Measurements from ENCODE around the gene SKAP1.

DNA sequence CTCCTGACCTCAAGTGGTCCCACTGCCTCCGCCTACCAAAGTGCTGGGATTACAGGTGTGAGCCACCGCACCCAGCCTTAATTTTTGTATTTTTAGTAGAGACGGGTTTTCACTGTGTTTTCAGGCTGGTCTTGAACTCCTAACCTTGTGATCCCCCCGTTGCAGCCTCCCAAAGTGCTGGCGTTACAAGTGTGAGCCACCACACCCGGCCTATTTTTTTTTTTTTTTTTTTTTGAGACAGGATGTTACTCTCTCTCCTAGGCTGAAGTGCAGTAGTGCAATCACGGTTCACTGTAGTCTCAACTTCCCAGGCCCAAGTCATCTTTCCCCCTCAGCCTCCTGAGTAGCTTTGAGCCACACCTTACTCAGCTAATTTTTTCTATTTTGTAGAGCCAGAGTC lies 325.6 kb downstream of the SKAP1 start:
- no peak for TF ChIP-seq POLR2AphosphoS5 (IDR thresholded peaks at IDR 0.05; ENCODE audit: low read depth, low read length)
- TF ChIP-seq TAF1 (IDR thresholded peaks at IDR 0.05; ENCODE audit: low read depth, low read length) = no peak
- TF ChIP-seq POLR2A (IDR thresholded peaks at IDR 0.05; ENCODE audit: low read depth, low read length) = no peak
- TF ChIP-seq SPI1 (IDR thresholded peaks at IDR 0.05; ENCODE audit: low read depth, low read length) = no peak
